ENCODE results near the gene MGMT.
A peak's percentile ranks its signal among the peaks of the same experiment; 100 is the strongest.

MGMT gene

DNA sequence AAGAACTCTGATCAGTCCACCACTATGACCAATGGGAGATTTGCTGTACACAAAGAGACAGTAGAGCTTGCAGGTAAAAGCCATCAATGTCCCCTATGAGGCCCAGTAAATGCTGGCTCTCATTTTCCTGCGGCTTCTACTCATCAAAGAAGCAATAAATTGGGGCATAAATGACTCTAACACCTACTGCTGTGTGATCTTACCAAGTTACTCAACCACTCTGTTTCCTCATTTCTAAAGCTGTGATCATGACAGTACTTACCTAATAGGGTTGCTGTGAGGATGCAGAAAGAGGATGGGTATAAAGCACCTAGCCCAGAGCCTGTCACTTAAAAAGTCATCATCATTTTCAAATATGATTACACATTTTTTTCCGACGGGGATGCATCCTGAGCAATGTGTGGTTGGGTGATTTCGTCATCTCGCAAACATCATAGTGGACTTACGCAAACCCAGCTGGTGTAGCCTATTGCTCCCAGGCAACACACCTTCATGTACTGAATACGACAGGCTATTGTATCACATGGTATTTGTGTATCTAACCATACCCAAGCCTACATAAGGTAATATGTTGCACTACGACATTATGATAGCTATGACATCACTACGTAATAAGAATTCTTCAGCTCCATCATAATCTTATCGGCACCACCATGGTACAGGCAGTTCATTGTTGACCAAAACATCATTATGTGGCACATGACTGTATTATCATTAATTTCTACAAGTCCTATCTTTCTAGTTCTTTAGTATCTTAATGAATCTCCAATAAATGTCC is 7.1 kb upstream of the MGMT start:
- no peak for DNase-seq

GRCh38 chr10:129462257-129462795 is 4.7 kb upstream of the MGMT start:
- no peak for DNase-seq

- DNase-seq, result no peak
Observed at GRCh38 chr10:129464251-129464650, 2.8 kb upstream of the MGMT start.

- DNase-seq, result no peak
Observed at GRCh38 chr10:129465796-129466702, 992 bp upstream of the MGMT start.

DNA sequence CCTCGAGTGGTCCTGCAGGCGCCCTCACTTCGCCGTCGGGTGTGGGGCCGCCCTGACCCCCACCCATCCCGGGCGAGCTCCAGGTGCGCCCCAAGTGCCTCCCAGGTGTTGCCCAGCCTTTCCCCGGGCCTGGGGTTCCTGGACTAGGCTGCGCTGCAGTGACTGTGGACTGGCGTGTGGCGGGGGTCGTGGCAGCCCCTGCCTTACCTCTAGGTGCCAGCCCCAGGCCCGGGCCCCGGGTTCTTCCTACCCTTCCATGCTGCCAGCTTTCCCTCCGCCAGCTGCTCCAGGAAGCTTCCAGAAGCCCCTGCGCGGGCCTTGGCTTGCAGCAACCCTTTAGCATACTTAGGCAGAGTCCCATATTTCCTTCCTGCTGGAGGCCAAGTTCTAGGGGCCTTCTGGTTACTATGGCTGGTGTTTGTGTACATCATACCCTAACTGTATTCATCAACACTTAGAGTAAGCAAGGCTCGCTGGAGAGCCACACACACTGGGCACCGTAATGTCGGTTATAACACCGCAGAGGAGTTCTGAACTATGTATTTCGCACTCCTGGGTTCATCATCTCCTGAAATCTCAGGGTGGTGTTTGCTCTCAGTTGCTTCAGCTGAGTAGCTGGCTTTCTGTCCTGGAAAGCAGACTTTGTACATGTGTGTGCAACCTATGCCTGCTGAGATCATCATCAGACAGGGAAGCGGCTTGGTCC is 471 bp downstream of the MGMT start:
- DNase-seq, result peak; percentile 6

- DNase-seq, result no peak
Observed at GRCh38 chr10:129468187-129468586, 1.1 kb downstream of the MGMT start.

DNA sequence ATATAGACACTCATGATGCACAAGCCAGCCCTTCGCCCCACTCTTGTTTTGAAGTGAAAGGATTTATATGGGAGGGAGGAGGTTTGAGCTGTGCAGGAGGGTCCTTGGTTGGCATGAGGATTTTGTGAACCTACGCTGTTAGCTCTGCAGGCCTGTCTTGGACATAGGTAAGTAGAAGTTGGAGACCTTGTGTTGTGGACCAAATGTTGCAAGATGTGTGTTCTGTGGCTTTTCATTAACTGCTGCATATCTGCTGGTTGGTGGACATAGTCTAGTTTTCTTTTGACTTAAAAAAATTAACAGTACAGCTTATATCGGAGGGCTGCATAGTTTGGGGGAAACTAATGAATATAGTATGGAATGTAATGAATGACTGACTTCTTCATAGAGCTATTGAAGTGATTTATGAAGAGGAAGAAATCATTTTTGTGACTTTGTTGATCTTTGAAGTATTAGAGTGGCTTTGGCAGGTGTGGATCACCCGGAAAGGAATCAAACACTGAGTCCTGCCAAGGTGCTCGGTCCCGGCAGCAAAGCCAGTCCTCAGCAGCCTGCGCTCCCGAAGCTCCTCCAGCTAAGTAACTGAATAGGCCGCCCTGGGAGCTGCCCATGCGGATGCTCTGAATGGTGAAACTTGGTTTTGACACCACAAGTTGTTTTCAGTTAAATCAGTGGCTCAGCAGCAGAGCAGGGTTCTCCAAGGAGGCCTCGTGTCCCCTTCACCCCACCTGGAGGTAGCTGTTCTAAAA is 3.2 kb downstream of the MGMT start:
- no peak for DNase-seq

GRCh38 chr10:129471447-129472175 is 4.6 kb downstream of the MGMT start:
- no peak for DNase-seq

GRCh38 chr10:129472696-129473555 is 5.9 kb downstream of the MGMT start:
- no peak for DNase-seq

GRCh38 chr10:129474642-129475041 is 7.6 kb downstream of the MGMT start:
- no peak for DNase-seq

DNA sequence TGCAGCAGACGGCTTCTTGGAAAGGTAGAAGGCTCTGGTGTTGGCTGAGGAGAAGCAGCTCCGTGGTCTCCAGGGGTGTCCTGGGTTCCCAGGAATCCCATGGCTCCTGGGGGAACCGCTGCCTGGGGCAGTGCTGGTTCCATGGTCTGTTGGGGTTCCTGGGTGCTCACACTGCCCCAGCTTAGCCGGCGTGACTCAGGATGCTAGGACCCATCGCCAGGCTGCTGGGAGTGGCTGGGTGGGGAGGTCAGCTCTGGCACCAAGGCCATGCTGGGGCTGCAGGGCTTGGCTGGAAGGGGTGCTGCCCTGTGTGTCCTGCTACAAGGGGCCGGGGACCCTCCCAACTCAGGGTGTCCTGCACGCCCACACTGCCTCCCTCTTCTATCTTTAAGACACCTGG is 9.4 kb downstream of the MGMT start:
- no peak for DNase-seq

GRCh38 chr10:129477051-129477450 is 10.0 kb downstream of the MGMT start:
- DNase-seq, result no peak

- DNase-seq, result no peak
Observed at GRCh38 chr10:129481641-129482040, 14.6 kb downstream of the MGMT start.

- no peak for DNase-seq
Observed at GRCh38 chr10:129483430-129484010, 16.5 kb downstream of the MGMT start.

DNA sequence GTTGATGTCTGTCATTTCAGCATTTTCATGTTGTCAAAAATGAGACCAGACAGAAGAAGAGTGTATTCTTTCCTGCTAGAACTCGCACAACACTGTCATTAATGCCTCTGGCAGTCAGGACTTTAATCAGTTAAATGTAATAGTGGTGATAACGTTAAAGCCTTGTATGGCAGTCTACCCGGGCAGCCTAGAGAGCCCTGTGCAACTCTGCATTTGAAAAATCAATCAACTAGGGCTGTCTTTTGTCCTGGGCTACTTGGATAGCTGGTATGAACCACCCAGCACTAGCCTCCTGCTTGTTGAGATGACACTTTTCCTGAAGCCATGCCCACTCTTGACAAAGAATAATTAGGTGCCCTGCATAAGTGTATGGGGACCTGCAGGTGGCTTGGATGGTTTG is 19.8 kb downstream of the MGMT start:
- no peak for DNase-seq

DNA sequence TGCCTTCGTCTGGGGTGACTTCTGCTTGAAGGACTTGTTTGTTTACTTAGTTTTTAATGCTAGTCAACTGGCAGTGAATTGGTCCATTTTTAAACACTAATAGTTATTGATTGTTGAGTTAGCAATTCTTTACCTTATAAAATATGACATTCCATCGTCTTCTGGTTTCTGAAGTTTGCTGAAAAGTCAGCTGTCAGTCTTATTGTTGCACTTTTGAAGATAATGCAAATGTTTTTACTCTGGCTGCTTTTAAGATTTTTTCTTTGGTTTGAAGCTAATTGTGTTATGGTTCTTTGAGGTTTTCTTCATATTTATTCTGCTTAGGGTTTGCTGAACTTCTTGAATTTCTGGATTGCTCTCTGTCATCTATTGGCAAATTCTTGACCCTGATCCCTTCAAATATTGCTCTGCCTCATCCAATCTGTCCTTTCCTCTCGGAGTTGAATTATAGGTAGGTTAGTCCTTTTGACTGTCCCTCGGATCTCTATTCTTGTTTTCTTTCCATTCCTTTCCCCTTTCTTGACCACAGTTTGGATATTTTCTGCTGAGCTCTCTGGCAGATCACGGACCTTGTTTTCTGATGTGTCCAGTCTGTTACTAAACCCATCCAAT is 24.2 kb downstream of the MGMT start:
- peak; percentile 21 for DNase-seq

GRCh38 chr10:129494176-129494575 is 27.1 kb downstream of the MGMT start:
- DNase-seq, result no peak

DNA sequence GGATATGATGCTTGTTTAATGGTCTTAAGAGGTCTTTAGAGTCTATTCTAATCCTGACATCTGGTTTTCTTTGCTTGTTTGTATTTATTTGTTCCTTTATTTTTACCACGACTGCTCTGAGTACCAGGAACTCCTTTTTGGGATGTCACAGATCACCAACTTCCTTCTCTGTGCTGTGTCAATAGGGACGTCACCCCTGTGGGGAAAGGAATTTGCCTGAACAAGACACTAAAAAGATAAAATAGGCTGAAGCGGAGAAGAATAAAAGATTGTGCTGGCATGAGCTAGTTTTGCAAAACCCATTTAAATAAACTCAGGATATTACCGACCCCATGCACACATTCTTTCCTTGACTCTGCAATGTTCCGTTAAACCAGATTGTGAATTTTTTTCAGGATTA is 27.7 kb downstream of the MGMT start:
- no peak for DNase-seq

GRCh38 chr10:129495256-129495655 is 28.2 kb downstream of the MGMT start:
- no peak for DNase-seq

- no peak for DNase-seq
Observed at GRCh38 chr10:129495698-129496097, 28.7 kb downstream of the MGMT start.
